Body of pancreas (tissue), 4 donors: Measurements from ENCODE around the gene GRM1. TPM values are rescaled to one million over a fixed set of nuclear protein-coding genes. Genes with fewer than 3 reads are reported as not detected.

Source experiments
- ATAC-seq: fragments of 150-250 bp; one replicate; pipeline ENCODE4 v1.9.1; 2016
- DNase-seq, 4 donors: peaks; one replicate each; pipeline ENCODE4 v3.0.0-alpha.2; 2019
- H3K27ac ChIP-seq, 4 donors: fragments of 200-600 bp; sonication (generic); 1 replicate in 3 of 4; 2 replicates in 1 of 4; pipeline versions ENCODE4 v1.5.1 to v1.6.1; 2016 to 2019; ENCODE audit warnings: mild to moderate bottlenecking in 1 of 4, mixed read lengths in 1 of 4, moderate library complexity in 1 of 4
- H3K27me3 ChIP-seq, 2 donors: fragments of 200-600 bp; sonication (generic); one replicate each; pipeline ENCODE4 v1.6.0; 2016; ENCODE audit warnings: mild to moderate bottlenecking in 1 of 2
- H3K36me3 ChIP-seq, 2 donors: fragments of 200-600 bp; sonication (generic); replicated peaks in 1 of 2; 2 replicates each; pipeline ENCODE4 v1.5.1; 2016; ENCODE audit warnings: low read depth in 2 of 2; ENCODE audit not compliant: insufficient read depth in 1 of 2
- H3K4me1 ChIP-seq: fragments of 200-600 bp; sonication (generic); one replicate; pipeline ENCODE4 v1.6.0; 2016
- H3K4me3 ChIP-seq, 2 donors: fragments of 200-600 bp; sonication (generic); 1 replicate in 1 of 2; 2 replicates in 1 of 2; pipeline ENCODE4 v1.5.1; 2016 to 2019
- H3K9me3 ChIP-seq, 3 donors: fragments of 200-600 bp; sonication (generic); 1 replicate in 2 of 3; 2 replicates in 1 of 3; pipeline ENCODE4 v1.5.1; 2016
- POLR2A ChIP-seq, 3 donors: fragments of 450-650 bp; IDR thresholded peaks; one replicate each; pipeline ENCODE4 v1.6.1; 2016; ENCODE audit warnings: antibody characterized with exemption in 3 of 3, mild to moderate bottlenecking in 2 of 3
- WGBS, 2 donors: methylation state at CpG; one replicate each; pipeline ENCODE4 v1.1.5; 2017; 5-methylcytosine and 5-hydroxymethylcytosine counted together
- intact Hi-C: fragments of 100-400 bp; cut with DNase I; formaldehyde crosslinking; loops from one replicate; pipeline ENCODE4 v1.15.1; 2023
- total RNA-seq, 2 donors: library from RNA; depleted of rRNA; stranded (reverse); fragments of >200 nt; gene quantifications; one replicate each; pipeline ENCODE4 v1.1.0, GENCODE V29; 2016
- TF ChIP-seq, protein P1 (sequence below), 7 experiments: fragments of 450-650 bp in 4 of 7; fragments of 200-600 bp in 3 of 7; sonication (generic) in 3 of 7; IDR thresholded peaks; one replicate each; pipeline ENCODE4 v1.5.1; 2016 to 2019; ENCODE audit warnings: antibody characterized with exemption in 7 of 7

GRM1 gene
- total RNA-seq, 2 donors from 2014 or later: under 0.01 TPM; not detected in 1

DNA sequence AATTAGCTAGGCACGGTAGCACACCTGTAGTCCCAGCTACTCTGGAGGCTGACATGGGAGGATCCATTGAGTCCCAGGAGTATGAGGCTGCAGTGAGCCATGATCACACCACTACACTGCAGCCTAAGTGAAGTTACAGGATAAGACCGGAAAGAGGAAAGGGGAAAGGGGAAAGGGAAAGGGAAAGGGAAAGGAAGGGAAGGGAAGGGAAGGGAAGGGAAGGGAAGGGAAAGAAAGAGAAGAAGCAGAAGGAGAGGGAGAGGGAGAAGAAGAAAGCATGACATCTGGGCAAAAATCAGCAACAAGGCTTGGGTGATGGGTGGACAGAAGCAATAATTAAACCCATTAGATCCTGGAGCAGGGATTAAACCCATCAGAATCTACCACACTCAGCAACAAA, 413.0 kb downstream of the GRM1 start:
- Histone ChIP-seq H3K27ac (no peak overlapping the region), H3K4me3 (no peak overlapping the region), H3K4me1 (no peaks in the 10 kb centered on the region), H3K27me3 (no peaks in the 10 kb centered on the region), H3K36me3 (no peaks in the 10 kb centered on the region), H3K9me3 (no peaks in the 10 kb centered on the region)
- intact Hi-C loops: no loop called here
- DNase-seq (no peak), ATAC-seq (no peak)
- no peak for TF ChIP-seq POLR2A (IDR thresholded peaks at IDR 0.05)
- TF ChIP-seq, protein P1, sequence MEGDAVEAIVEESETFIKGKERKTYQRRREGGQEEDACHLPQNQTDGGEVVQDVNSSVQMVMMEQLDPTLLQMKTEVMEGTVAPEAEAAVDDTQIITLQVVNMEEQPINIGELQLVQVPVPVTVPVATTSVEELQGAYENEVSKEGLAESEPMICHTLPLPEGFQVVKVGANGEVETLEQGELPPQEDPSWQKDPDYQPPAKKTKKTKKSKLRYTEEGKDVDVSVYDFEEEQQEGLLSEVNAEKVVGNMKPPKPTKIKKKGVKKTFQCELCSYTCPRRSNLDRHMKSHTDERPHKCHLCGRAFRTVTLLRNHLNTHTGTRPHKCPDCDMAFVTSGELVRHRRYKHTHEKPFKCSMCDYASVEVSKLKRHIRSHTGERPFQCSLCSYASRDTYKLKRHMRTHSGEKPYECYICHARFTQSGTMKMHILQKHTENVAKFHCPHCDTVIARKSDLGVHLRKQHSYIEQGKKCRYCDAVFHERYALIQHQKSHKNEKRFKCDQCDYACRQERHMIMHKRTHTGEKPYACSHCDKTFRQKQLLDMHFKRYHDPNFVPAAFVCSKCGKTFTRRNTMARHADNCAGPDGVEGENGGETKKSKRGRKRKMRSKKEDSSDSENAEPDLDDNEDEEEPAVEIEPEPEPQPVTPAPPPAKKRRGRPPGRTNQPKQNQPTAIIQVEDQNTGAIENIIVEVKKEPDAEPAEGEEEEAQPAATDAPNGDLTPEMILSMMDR (IDR thresholded peaks at IDR 0.05): no peak
- WGBS, 2 donors: 70 to 76% methylated on average over 2 of the region's 2 CpGs

DNA sequence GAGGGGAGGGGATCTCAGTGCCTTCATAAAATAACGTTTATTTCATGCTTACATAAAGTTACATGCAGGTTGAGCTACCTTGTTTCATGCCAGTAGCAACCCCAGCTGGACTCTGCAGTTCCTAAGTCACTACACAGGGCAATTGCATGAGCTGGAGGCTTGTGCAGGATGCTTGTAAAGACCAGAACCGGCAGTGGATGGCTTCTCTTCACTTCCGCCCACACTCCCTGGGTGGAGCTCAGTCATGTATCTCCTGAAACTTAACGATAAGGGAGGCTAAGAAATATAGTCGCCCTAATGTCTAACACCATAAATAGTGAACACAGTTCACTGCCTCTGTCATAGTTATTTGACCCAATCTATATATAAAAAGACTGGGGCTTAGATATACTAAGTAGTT, 415.3 kb downstream of the GRM1 start:
- ATAC-seq: no peak
- Histone ChIP-seq H3K27me3 (no peaks in the 10 kb centered on the region), H3K9me3 (no peaks in the 10 kb centered on the region), H3K4me3 (no peak overlapping the region), H3K4me1 (no peaks in the 10 kb centered on the region), H3K27ac (no peak overlapping the region), H3K36me3 (no peaks in the 10 kb centered on the region)
- WGBS, 2 donors: 40 to 54% methylated on average over 5 of the region's 5 CpGs
- DNase-seq: no peak
- TF ChIP-seq, protein P1 (IDR thresholded peaks at IDR 0.05): no peak
- no peak for TF ChIP-seq POLR2A (IDR thresholded peaks at IDR 0.05)
- intact Hi-C loops: no loop called here

DNA sequence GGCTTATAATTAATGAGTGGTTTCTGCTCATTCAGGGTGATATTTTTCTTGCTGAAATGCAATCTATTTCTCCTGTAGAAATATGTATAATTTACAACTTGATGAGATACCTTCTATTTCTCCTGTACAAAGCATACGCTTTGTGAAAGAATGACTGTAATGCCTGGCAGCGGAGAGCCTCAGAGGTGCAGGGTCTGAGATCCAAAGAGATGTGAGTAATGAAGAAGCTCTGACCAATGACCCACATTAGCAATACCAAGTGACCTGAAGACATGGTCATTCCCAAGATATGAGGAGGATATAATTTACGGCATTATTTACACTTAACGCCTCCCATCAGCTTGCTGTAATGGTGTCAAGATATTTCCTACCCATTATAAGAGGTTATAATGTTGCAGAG, 416.4 kb downstream of the GRM1 start:
- no peak for TF ChIP-seq POLR2A (IDR thresholded peaks at IDR 0.05)
- TF ChIP-seq, protein P1 (IDR thresholded peaks at IDR 0.05): no peak
- no peak for DNase-seq
- H3K4me1 ChIP-seq: no peaks in the 10 kb centered on the region
- no peaks in the 10 kb centered on the region for H3K27me3 ChIP-seq
- ATAC-seq: no peak
- H3K27ac ChIP-seq: no peak overlapping the region
- H3K36me3 ChIP-seq: no peaks in the 10 kb centered on the region
- H3K9me3 ChIP-seq: no peaks in the 10 kb centered on the region
- intact Hi-C loops: no loop called here
- H3K4me3 ChIP-seq: no peak overlapping the region
- WGBS, 2 donors: 83 to 85% methylated on average over 4 of the region's 4 CpGs

DNA sequence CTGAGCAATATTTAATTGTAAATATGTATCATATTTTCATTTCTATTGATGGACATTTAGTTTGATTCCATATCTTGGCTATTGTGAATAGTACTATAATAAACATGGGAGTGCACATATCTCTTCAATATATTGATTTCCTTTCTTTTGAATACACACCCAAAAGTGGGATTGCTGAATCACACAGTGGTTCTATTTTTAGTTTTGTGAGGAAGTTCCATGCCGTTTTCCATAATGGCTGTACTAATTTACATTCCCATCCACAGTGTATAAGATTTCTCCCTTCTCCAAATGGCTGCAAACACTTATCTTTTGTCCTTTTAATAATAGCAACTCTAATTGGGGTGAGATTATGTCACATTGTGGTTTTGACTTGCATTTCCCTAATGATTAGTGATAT, 428.0 kb downstream of the GRM1 start:
- ATAC-seq (no peak), DNase-seq (no peak)
- Histone ChIP-seq H3K4me3 (no peak overlapping the region), H3K36me3 (no peaks in the 10 kb centered on the region), H3K27me3 (no peaks in the 10 kb centered on the region), H3K27ac (no peak overlapping the region), H3K9me3 (no peaks in the 10 kb centered on the region), H3K4me1 (no peaks in the 10 kb centered on the region)
- 20 to 28% methylated on average over 1 of the region's 1 CpG for WGBS, 2 donors
- intact Hi-C loops: no loop called here
- no peak for TF ChIP-seq POLR2A (IDR thresholded peaks at IDR 0.05)
- TF ChIP-seq, protein P1 (IDR thresholded peaks at IDR 0.05): no peak

DNA sequence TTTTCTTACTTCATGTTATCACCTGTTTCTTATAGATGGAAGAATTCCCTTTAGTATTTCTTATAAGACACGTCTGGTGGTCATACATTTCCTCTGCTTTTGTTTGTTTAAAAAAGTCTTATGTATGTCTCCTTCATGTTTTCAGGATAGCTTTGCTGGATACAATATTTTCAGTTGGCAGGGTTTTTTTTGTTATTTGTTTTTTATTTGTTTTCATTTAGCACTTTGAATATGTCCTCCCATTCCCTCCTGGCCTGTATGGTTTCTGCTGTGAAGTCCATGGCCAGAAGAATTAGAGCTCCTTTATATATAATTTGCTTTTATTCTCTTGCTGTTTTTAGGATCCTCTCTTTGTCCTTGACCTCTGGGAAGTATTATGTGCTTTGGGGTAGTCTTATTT, 432.1 kb downstream of the GRM1 start:
- intact Hi-C loops: no loop called here
- no peaks in the 10 kb centered on the region for H3K4me1 ChIP-seq
- TF ChIP-seq, protein P1 (IDR thresholded peaks at IDR 0.05): no peak
- TF ChIP-seq POLR2A (IDR thresholded peaks at IDR 0.05): no peak
- no peak for DNase-seq
- H3K9me3 ChIP-seq: no peaks in the 10 kb centered on the region
- H3K36me3 ChIP-seq: no peaks in the 10 kb centered on the region
- no peaks in the 10 kb centered on the region for H3K27me3 ChIP-seq
- H3K27ac ChIP-seq: no peak overlapping the region
- 28 to 30% methylated on average over 1 of the region's 1 CpG for WGBS, 2 donors
- no peak overlapping the region for H3K4me3 ChIP-seq
- ATAC-seq: no peak
